CD14-positive monocyte (primary cell): Measurements from ENCODE around the gene AMMECR1L. TPM values are rescaled to one million over a fixed set of nuclear protein-coding genes. Genes with fewer than 3 reads are reported as not detected.
"Not testable (repeated sequence)": the region's sequence is repeated elsewhere in the genome, so short reads cannot be mapped to it uniquely, and the experiment has no call there.

Experiments used
- DNase-seq, 3 donors: peaks; one replicate each; pipeline ENCODE4 v3.0.0-alpha.2; 2011 to 2022
- H2AFZ ChIP-seq: 2 replicates; pipeline ENCODE4 v1.6.0; 2012; ENCODE audit warnings: mild to moderate bottlenecking, low read depth, low read length, inconsistent platforms; ENCODE audit not compliant: insufficient read depth, poor library complexity, severe bottlenecking
- H3K27ac ChIP-seq, 2 donors: 1 replicate in 1 of 2; 2 replicates in 1 of 2; pipeline ENCODE4 v1.5.1; 2012 to 2013; ENCODE audit warnings: low read length in 2 of 2, control low read depth in 1 of 2, inconsistent platforms in 1 of 2, low read depth in 1 of 2, mild to moderate bottlenecking in 1 of 2
- H3K27me3 ChIP-seq, 2 donors: one replicate each; pipeline versions ENCODE4 v1.6.0 to v1.6.1; 2011 to 2013; ENCODE audit warnings: low read length in 2 of 2; ENCODE audit not compliant: control insufficient read depth in 2 of 2, insufficient read depth in 2 of 2
- H3K36me3 ChIP-seq, 2 donors: replicated peaks in 1 of 2; 1 replicate in 1 of 2; 2 replicates in 1 of 2; pipeline versions ENCODE4 v1.5.1 to v1.6.1; 2012 to 2013; ENCODE audit warnings: low read length in 2 of 2, control low read depth in 1 of 2, inconsistent platforms in 1 of 2, mild to moderate bottlenecking in 1 of 2; ENCODE audit not compliant: insufficient read depth in 2 of 2, control insufficient read depth in 1 of 2
- H3K4me1 ChIP-seq, 2 donors: 1 replicate in 1 of 2; 2 replicates in 1 of 2; pipeline versions ENCODE4 v1.5.1 to v1.6.1; 2012 to 2013; ENCODE audit warnings: low read length in 2 of 2, control low read depth in 1 of 2, inconsistent platforms in 1 of 2, mild to moderate bottlenecking in 1 of 2, moderate library complexity in 1 of 2; ENCODE audit not compliant: insufficient read depth in 2 of 2, control insufficient read depth in 1 of 2
- H3K4me2 ChIP-seq: replicated peaks from 2 replicates; pipeline ENCODE3; 2012; ENCODE audit warnings: low read length, moderate library complexity, mild to moderate bottlenecking; ENCODE audit not compliant: poor library complexity, severe bottlenecking; ENCODE audit errors: extremely low read depth
- H3K4me3 ChIP-seq, 3 experiments: fragments of 200-600 bp in 1 of 3; sonication (generic) in 1 of 3; replicated peaks in 1 of 3; 1 replicate in 2 of 3; 2 replicates in 1 of 3; pipeline ENCODE4 v1.5.1; 2011 to 2013; ENCODE audit warnings: low read length in 3 of 3, mild to moderate bottlenecking in 3 of 3, control low read depth in 2 of 3, low read depth in 2 of 3, inconsistent platforms in 1 of 3, moderate library complexity in 1 of 3
- H3K79me2 ChIP-seq: 2 replicates; pipeline ENCODE4 v1.6.0; 2012; ENCODE audit warnings: mild to moderate bottlenecking, control low read depth, inconsistent platforms, low read length, moderate library complexity; ENCODE audit not compliant: insufficient read depth
- H3K9ac ChIP-seq: 2 replicates; pipeline ENCODE4 v1.6.0; 2017; ENCODE audit warnings: low read length, mild to moderate bottlenecking; ENCODE audit not compliant: insufficient read depth, poor library complexity, severe bottlenecking
- H3K9me3 ChIP-seq, 2 donors: replicated peaks in 1 of 2; 1 replicate in 1 of 2; 2 replicates in 1 of 2; pipeline versions ENCODE4 v1.5.1 to v1.6.1; 2012 to 2013; ENCODE audit warnings: low read length in 2 of 2, control low read depth in 1 of 2; ENCODE audit not compliant: control insufficient read depth in 1 of 2, insufficient read depth in 1 of 2
- H4K20me1 ChIP-seq: 2 replicates; pipeline ENCODE4 v1.6.0; 2012; ENCODE audit warnings: mild to moderate bottlenecking, low read length, control low read depth, moderate library complexity; ENCODE audit not compliant: insufficient read depth
- H3K27ac Mint-ChIP-seq, 7 donors: one replicate each; pipeline ENCODE4 v1.8.0; 2020; ENCODE audit warnings: mild to moderate bottlenecking in 7 of 7, mixed read lengths in 7 of 7, moderate library complexity in 6 of 7, inconsistent platforms in 2 of 7
- H3K27me3 Mint-ChIP-seq, 3 donors: one replicate each; pipeline ENCODE4 v1.8.0; 2021 to 2022; ENCODE audit warnings: low read depth in 3 of 3, mild to moderate bottlenecking in 3 of 3, mixed read lengths in 3 of 3, moderate library complexity in 3 of 3, inconsistent platforms in 1 of 3
- H3K36me3 Mint-ChIP-seq, 2 donors: one replicate each; pipeline ENCODE4 v1.8.0; 2020; ENCODE audit warnings: mixed read lengths in 2 of 2, inconsistent platforms in 1 of 2, mild to moderate bottlenecking in 1 of 2
- H3K4me1 Mint-ChIP-seq: one replicate; pipeline ENCODE4 v1.8.0; 2020; ENCODE audit warnings: mild to moderate bottlenecking, mixed read lengths
- H3K4me3 Mint-ChIP-seq, 2 donors: one replicate each; pipeline ENCODE4 v1.8.0; 2020; ENCODE audit warnings: mild to moderate bottlenecking in 2 of 2, mixed read lengths in 2 of 2, moderate library complexity in 1 of 2
- H3K9me3 Mint-ChIP-seq, 7 donors: one replicate each; pipeline ENCODE4 v1.8.0; 2020 to 2022; ENCODE audit warnings: mixed read lengths in 7 of 7, mild to moderate bottlenecking in 6 of 7, moderate library complexity in 6 of 7, inconsistent platforms in 2 of 7
- CTCF ChIP-seq: fragments of 200-600 bp; IDR thresholded peaks from one replicate; pipeline ENCODE4 v1.8.0; 2022; ENCODE audit warnings: antibody characterized with exemption, mild to moderate bottlenecking
- WGBS: methylation state at CpG from one replicate; pipeline ENCODE4 v1.1.5; 2013; ENCODE audit warnings: missing lambda C conversion rate; ENCODE audit not compliant: insufficient coverage; 5-methylcytosine and 5-hydroxymethylcytosine counted together
- intact Hi-C, 2 donors: fragments of 100-400 bp; cut with micrococcal nuclease; formaldehyde crosslinking; loops; one replicate each; pipeline versions ENCODE4 v1.15.0 to v1.15.1; 2023
- polyA plus RNA-seq, 3 donors: library from polyadenylated mRNA; depleted of rRNA in 1 of 3; unstranded in 2 of 3; stranded (reverse) in 1 of 3; fragments of 300-500 nt in 2 of 3; fragments of >200 nt in 1 of 3; fragmentation: Illumina TruSeq in 2 of 3; gene quantifications; 1 replicate in 2 of 3; 2 replicates in 1 of 3; pipeline ENCODE4 v1.2.3, GENCODE V29; 2012 to 2021

AMMECR1L gene
- polyA plus RNA-seq, 3 donors: 2.5 to 9.8 (median 3.1) TPM

- Mint-ChIP-seq H3K27ac (no peak overlapping the region), H3K4me1 (peaks cover 7% of the 10 kb centered on the region), H3K27me3 (peaks cover 2 to 11% (median 10%) of the 10 kb centered on the region in 3 donors), H3K36me3 (no peaks in the 10 kb centered on the region), H3K4me3 (no peak overlapping the region), H3K9me3 (no peaks in the 10 kb centered on the region)
- no peaks in the 10 kb centered on the region for H4K20me1 ChIP-seq
- WGBS: 100% methylated on average over 2 of the region's 3 CpGs
- no peaks in the 10 kb centered on the region for H3K36me3 ChIP-seq
- no peak for DNase-seq
- no peak overlapping the region for H3K4me2 ChIP-seq
- no peak overlapping the region for H2AFZ ChIP-seq
- no peak overlapping the region for H3K4me3 ChIP-seq
- intact Hi-C loops: no loop called here
- no peak for TF ChIP-seq CTCF
- H3K4me1 ChIP-seq: peaks cover 5 to 7% of the 10 kb centered on the region in 2 donors
- H3K27me3 ChIP-seq: no peaks in the 10 kb centered on the region
- no peak overlapping the region for H3K9ac ChIP-seq
- H3K79me2 ChIP-seq: no peaks in the 10 kb centered on the region
- no peaks in the 10 kb centered on the region for H3K9me3 ChIP-seq
- no peak overlapping the region for H3K27ac ChIP-seq
Observed at GRCh38 chr2:127910415-127910814, 24.7 kb upstream of the AMMECR1L start.

- peaks cover 5 to 7% of the 10 kb centered on the region in 2 donors for H3K4me1 ChIP-seq
- H3K4me2 ChIP-seq: no peak overlapping the region
- H3K9me3 Mint-ChIP-seq: no peaks in the 10 kb centered on the region
- H3K4me3 ChIP-seq: no peak overlapping the region
- TF ChIP-seq CTCF: no peak
- H3K79me2 ChIP-seq: no peaks in the 10 kb centered on the region
- H3K27ac ChIP-seq: no peak overlapping the region
- no peaks in the 10 kb centered on the region for H3K36me3 ChIP-seq
- H2AFZ ChIP-seq: no peak overlapping the region
- H3K27ac Mint-ChIP-seq: no peak overlapping the region
- peaks cover 2 to 12% (median 12%) of the 10 kb centered on the region in 3 donors for H3K27me3 Mint-ChIP-seq
- DNase-seq: no peak
- no peaks in the 10 kb centered on the region for H3K9me3 ChIP-seq
- no peak overlapping the region for H3K4me3 Mint-ChIP-seq
- no peaks in the 10 kb centered on the region for H3K27me3 ChIP-seq
- intact Hi-C loops: no loop called here
- H3K9ac ChIP-seq: no peak overlapping the region
- no peaks in the 10 kb centered on the region for H4K20me1 ChIP-seq
- H3K4me1 Mint-ChIP-seq: peaks cover 7% of the 10 kb centered on the region
- 80% methylated on average over 5 of the region's 6 CpGs for WGBS
- H3K36me3 Mint-ChIP-seq: no peaks in the 10 kb centered on the region
Observed at GRCh38 chr2:127909019-127909418, 23.3 kb upstream of the AMMECR1L start.

GRCh38 chr2:127907733-127908400 lies 22.1 kb upstream of the AMMECR1L start:
- peaks cover 2 to 15% (median 14%) of the 10 kb centered on the region in 3 donors for H3K27me3 Mint-ChIP-seq
- H3K9ac ChIP-seq, H3K9me3 ChIP-seq, H3K9me3 Mint-ChIP-seq, H3K4me1 Mint-ChIP-seq, H2AFZ ChIP-seq, H3K27me3 ChIP-seq, H3K36me3 ChIP-seq, intact Hi-C loops, H3K79me2 ChIP-seq, DNase-seq, H3K4me3 ChIP-seq, H3K4me2 ChIP-seq, H3K4me3 Mint-ChIP-seq, H3K4me1 ChIP-seq, H4K20me1 ChIP-seq, H3K27ac Mint-ChIP-seq, H3K27ac ChIP-seq, H3K36me3 Mint-ChIP-seq: not testable (repeated sequence)
- WGBS: 100% methylated on average over 6 of the region's 12 CpGs
